CD4-positive, alpha-beta T cell treated with Interleukin-6 at 100 ng/mL for 8 hours (primary cell): ENCODE measurements around the gene RBP3.

Experiments
- DNase-seq: peaks from one replicate; pipeline ENCODE4 v3.0.0-alpha.2; 2020; ENCODE audit warnings: mixed read lengths, low spot score

Gene RBP3

GRCh38 chr10:47401874-47402640 lies 53.9 kb downstream of the RBP3 start:
- no peak for DNase-seq

- DNase-seq = no peak
Observed at GRCh38 chr10:47402641-47403301, 54.6 kb downstream of the RBP3 start.

GRCh38 chr10:47403446-47404318 lies 55.5 kb downstream of the RBP3 start:
- DNase-seq = no peak

GRCh38 chr10:47404446-47404845 lies 56.3 kb downstream of the RBP3 start:
- DNase-seq = no peak

- no peak for DNase-seq
Observed at GRCh38 chr10:47404937-47405336, 56.8 kb downstream of the RBP3 start.

DNA sequence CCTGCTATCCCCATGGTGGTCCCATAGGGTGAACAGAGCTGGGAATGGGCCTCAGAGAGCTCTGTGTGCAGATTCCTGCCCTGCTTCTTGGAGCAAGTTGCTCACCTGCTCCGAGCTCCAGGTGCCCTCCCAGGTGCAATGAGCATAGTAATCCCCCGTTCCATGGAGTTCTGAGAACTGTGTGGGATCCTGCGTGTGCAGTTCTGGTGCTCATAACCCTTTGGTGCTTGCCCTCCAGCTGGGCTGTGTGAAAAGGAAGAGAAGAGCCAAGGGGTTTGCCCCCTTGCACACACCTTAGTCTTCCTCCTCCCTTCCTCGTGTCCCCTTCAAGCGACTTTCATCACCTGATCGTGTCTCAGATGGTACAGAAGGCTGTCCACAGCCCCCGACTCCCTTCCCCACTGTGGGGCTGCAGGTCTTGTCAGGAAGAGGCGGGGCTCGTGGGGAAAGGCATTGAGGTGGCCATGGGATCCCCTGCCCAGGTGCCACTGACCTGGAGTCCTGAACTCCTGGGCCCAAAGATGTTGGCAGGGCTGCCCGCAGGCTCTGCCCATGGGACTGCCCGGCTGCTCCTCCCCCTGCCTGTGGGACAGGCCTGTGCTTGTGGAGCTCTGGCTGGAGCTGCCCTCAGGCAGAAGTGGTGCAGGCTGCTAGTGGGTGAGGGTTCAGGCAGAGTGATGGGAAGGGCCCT lies 57.8 kb downstream of the RBP3 start:
- DNase-seq = no peak

GRCh38 chr10:47406548-47406869 lies 58.3 kb downstream of the RBP3 start:
- no peak for DNase-seq

GRCh38 chr10:47406870-47407691 lies 58.9 kb downstream of the RBP3 start:
- no peak for DNase-seq
